IPS-NIHi7 (cell line): ENCODE data around the gene STMN3.

Experiments used
- DNase-seq: peaks from one replicate; pipeline ENCODE4 v3.0.0; 2012; ENCODE audit warnings: mixed read lengths; ENCODE audit errors: extremely low spot score

The STMN3 gene

GRCh38 chr20:63590218-63591146 lies 62.7 kb downstream of the STMN3 start:
- no peak for DNase-seq
